ENCODE data around the gene OTOF.

The OTOF gene

GRCh38 chr2:26477911-26478253 lies at the start of gene OTOF:
OTOF (minus strand) TSS chr2:26478124.
- DNase-seq (ENCODE audit: low read depth): peak; percentile 80
- no peak within 1 kb of the TSS for H3K4me3 ChIP-seq (ENCODE audit: control insufficient read depth, low read depth, low read length)
- TF ChIP-seq CTCF (conservative IDR thresholded peaks at IDR 0.05; ENCODE audit: control insufficient read depth, insufficient read depth, low read depth, low read length): no peak

GRCh38 chr2:26526589-26526988 lies 48.7 kb upstream of the OTOF start:
- DNase-seq (ENCODE audit: low read depth): no peak
- no peak overlapping the region for H3K4me3 ChIP-seq (ENCODE audit: control insufficient read depth, low read depth, low read length)
- no peak for TF ChIP-seq CTCF (conservative IDR thresholded peaks at IDR 0.05; ENCODE audit: control insufficient read depth, insufficient read depth, low read depth, low read length)

- no peak overlapping the region for H3K4me3 ChIP-seq (ENCODE audit: control insufficient read depth, low read depth, low read length)
- TF ChIP-seq CTCF (conservative IDR thresholded peaks at IDR 0.05; ENCODE audit: control insufficient read depth, insufficient read depth, low read depth, low read length): no peak
- DNase-seq (ENCODE audit: low read depth): no peak
Measured at GRCh38 chr2:26526105-26526504, 48.2 kb upstream of the OTOF start.

GRCh38 chr2:26523750-26524149 lies 45.8 kb upstream of the OTOF start:
- no peak for TF ChIP-seq CTCF (conservative IDR thresholded peaks at IDR 0.05; ENCODE audit: control insufficient read depth, insufficient read depth, low read depth, low read length)
- H3K4me3 ChIP-seq (ENCODE audit: control insufficient read depth, low read depth, low read length): no peak overlapping the region

GRCh38 chr2:26522751-26523171 lies 44.8 kb upstream of the OTOF start:
- no peak for TF ChIP-seq CTCF (conservative IDR thresholded peaks at IDR 0.05; ENCODE audit: control insufficient read depth, insufficient read depth, low read depth, low read length)
- no peak overlapping the region for H3K4me3 ChIP-seq (ENCODE audit: control insufficient read depth, low read depth, low read length)
- DNase-seq (ENCODE audit: low read depth): no peak

More at GRCh38 chr2:26523750-26524149, 45.8 kb upstream of the OTOF start:
- no peak for DNase-seq (ENCODE audit: low read depth)

GRCh38 chr2:26522325-26522724 lies 44.4 kb upstream of the OTOF start:
- DNase-seq (ENCODE audit: low read depth): peak; percentile 3
- TF ChIP-seq CTCF (conservative IDR thresholded peaks at IDR 0.05; ENCODE audit: control insufficient read depth, insufficient read depth, low read depth, low read length): no peak
- H3K4me3 ChIP-seq (ENCODE audit: control insufficient read depth, low read depth, low read length): no peak overlapping the region

GRCh38 chr2:26521913-26522180 lies 43.9 kb upstream of the OTOF start:
- no peak overlapping the region for H3K4me3 ChIP-seq (ENCODE audit: control insufficient read depth, low read depth, low read length)
- DNase-seq (ENCODE audit: low read depth): no peak
- no peak for TF ChIP-seq CTCF (conservative IDR thresholded peaks at IDR 0.05; ENCODE audit: control insufficient read depth, insufficient read depth, low read depth, low read length)
